GM19452 (cell line): ENCODE data around the gene SHROOM3.

Experiments
- ATAC-seq: cut with Tn5 transposase; IDR thresholded peaks from one replicate; pipeline ENCODE4 v1.9.1; 2021; ENCODE audit not compliant: unreplicated experiment

Gene SHROOM3

DNA sequence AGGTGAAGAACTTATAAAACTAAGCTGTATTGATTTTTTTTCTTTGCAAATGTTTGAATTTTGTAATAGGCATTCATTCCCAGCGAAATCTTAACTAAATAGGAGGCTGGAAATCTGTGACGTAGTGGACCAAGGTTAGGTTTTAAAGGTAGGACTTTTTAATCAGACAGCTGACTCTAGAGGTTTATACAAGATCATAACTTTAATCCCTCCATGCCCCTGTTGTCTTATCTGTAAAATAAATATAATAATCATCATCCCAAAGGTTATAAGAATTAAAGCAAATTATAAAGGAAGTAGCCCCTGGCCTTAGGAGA is 101.3 kb downstream of the SHROOM3 start:
- no peak for ATAC-seq

DNA sequence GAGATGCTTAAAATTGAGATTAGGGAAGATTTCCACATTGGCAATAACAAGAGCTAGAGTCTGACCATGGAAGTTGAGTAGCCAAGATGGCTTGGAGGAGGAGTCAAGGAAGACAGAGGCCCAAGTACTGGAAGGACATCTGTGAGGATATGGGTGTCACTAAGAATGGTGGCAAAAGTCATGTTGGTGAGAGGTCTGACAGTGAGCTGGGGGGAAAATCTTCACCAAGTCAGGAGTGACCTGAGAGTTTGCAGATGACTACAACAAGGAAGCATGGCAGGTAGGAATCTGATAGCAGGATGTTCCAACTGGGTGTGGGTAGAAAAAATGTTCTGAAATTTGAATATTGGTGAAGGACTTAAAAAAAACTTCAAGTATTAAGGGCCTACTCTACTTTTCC is 103.3 kb downstream of the SHROOM3 start:
- no peak for ATAC-seq

DNA sequence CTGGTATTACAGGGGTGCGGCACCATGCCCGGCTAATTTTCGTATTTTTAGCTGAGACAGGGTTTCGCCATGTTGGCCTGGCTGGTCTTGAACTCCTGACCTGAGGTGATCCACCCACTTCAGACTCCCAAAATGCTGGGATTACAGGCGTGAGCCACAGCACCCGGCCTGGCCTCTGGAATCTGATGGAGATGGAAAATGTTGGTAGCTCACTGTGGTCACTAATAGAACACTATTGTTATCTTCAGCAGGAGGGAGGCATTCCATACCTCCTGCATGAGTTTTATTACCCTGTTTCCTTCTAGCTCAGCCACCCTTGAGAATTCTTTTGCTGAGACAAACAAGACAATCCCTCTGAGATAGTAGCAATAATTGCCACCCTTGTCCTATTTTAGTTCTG is 105.0 kb downstream of the SHROOM3 start:
- ATAC-seq = no peak

- ATAC-seq = no peak
Measured at GRCh38 chr4:76540486-76540885, 105.5 kb downstream of the SHROOM3 start.

DNA sequence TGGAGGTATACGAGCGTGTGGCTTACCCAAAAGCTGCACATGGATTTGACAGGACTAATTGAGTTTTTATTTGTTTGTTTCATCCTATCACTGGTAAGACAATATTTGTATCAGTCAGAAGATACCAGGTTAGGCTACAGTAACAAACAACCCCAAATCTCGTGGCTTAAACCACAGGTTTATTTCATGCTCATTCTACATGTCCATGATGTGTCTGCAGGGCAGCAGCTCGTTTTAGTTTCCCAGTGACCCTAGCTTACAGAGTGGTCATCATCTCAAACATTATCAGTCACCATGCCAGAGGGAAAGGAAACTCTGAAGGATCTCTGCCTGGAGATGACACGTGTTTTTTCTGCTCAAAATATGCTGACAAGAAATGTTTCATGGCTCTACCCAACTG is 108.3 kb downstream of the SHROOM3 start:
- ATAC-seq = no peak

- ATAC-seq = no peak
Measured at GRCh38 chr4:76544725-76545124, 109.7 kb downstream of the SHROOM3 start.

DNA sequence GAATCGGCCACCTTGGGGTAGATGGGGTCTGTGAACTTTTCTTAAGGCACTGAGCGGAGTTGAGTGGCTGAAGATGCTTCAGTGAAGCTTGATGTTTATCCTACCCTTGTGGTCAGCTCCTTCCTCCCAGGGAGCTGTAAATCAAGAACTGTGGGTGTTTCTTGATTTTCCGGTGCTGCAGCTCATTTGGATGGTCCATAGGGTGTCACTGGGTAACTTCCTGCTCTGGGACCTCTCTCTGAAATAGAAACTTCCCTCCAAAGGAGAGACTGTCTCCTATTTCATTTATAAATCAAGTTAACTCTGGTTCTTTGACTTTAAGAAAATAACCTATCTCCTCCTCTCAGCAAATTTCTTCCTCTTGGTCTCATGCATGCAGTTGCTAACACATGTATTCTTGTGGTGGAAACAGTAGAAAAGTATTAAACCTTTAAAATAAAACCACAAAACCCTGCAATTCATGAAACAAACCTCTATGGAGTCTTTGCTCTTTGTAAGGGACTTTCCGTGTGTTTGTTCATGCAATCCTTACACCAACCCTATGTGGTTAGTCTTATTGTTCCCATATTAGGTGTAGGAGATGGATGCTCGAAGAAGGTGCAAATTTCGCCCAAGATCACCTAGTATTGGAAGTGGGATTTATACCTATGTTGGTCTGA is 110.3 kb downstream of the SHROOM3 start:
- ATAC-seq = no peak

GRCh38 chr4:76546327-76546726 is 111.3 kb downstream of the SHROOM3 start:
- ATAC-seq = no peak

DNA sequence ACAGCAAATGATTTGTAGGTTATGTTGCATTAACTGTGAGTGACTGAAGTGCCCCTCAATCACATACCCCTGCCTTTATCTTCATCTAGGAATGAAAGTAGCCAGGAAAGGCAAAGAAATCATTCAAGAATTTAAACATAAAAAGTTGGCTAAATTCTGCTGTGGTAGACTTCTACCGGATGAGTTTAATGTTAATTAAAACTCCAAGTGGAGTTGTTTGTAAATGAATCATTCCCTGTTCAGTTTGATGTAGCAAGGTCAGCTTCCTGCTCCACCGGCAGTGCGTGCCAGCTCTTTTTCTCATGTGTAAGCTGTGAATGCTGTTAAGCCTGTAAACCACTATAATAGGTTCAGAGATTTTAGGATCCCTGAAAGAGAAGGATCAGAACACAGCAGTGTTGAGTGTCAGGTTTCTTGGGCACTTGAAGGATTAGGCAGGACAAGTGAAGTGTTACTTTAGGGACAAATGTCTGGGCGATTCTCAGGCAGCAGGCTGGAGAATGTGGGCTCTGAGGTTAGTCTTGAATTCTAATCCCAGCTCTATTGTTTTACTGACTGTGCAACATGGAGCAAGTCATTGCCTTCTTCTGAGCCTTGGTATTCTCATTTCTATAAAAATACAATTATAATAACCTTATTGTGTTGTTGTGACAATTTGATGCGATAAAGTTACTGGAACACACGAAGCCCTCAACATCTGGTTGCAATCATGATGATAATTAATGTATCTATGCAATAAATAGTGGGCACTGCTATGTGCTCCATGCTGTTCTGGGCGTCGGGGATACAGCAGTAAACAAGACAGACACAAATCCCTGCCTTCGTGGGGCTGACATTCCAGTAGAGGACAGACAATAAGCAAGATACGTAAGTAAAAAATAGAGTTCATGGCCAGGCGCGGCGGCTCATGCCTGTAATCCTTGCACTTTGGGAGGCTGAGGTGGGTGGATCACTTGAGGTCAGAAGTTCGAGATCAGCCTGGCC is 112.0 kb downstream of the SHROOM3 start:
- no peak for ATAC-seq

DNA sequence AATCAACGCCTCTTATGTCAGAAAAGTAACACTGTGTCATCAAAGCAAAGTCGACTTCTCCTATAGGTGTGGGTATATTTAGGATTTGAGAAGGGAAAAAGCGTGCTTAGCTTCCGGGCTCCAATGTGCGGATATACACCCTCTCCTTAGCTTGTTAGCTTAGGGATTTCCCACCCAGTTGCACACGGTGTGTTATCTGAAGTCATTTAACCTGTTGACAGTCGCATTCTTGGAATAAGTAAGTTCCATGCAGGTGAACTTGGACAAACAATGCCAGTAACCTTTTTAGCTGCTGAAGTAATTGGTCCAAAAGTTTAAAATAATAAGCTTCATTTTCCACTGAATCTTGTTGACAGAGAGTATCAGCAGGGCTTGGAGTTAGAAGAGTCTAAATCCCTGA is 113.7 kb downstream of the SHROOM3 start:
- no peak for ATAC-seq

DNA sequence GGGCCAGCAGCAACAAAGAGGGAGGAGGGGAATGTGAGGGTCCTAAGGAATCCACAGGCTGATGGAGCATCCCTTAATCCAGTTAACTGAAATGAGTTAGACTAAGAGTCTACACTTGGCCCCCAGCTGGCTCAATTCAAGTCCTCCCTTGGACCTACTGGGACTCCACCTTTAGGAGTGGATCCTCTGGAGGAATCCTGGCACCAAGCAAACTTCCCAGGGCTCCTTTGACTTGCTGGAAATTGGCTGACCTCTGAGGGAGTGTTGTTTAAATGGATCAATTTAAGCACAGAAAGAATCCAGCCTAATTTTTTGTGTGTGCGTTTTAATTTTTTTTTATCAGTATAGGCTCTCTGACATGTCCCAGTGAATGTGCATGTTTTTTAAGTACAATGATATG is 114.7 kb downstream of the SHROOM3 start:
- no peak for ATAC-seq

GRCh38 chr4:76550966-76551780 is 116.1 kb downstream of the SHROOM3 start:
- ATAC-seq = no peak

DNA sequence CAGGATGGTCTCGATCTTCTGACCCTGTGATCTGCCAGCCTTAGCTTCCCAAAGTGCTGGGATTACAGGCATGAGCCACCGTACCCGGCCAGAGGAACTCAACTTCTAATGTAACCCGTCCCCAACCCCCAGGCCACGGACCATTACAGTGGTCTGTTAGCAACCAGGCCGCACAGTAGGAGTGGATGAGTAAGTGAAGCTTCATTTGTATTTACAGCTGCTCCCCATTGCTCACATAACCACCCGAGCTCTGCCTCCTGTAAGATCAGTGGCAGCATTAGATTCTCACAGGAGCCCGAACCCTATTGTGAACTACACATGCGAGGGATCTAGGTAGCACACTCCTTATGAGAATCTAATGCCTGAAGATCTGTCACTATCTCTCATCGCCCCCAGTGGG is 119.6 kb downstream of the SHROOM3 start:
- ATAC-seq = no peak

GRCh38 chr4:76556452-76556851 is 121.4 kb downstream of the SHROOM3 start:
- no peak for ATAC-seq

DNA sequence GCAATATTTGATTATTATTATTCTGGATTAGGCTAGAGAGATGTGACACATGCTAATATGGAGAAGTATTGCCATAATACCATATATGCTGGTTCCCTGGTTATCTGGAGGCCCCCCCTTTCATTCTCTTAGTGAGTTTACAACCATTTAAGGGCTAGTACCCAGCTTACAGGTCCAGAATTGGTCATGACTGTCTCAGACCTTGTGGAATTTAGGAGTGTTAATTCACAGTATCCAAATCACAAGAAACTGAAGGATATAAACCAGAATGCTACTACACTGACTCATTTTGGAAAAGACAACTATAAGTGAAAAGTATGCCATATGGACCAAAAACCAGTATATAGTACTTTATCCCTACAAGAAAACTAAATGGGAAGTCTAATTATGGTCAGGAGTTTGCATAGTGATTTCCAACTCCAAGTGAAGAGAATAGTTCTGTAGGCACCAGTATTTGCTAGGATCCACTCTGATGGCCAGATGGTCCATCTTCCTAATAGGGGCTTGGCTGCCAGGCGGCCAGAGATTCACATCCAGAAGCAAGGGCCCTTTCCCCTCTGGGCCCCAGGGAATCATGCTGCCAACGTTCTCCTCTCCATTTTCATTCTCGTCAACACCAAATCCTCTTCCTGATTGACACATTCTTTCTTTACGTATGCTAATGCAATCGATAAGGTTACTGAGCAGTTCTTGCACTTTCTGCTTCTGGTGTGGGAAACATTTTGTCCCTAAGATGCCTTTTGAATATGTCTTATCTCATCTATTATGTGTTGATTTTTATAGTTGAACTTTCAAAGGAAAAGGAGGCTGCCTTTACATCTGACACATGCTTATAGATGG is 123.6 kb downstream of the SHROOM3 start:
- ATAC-seq = no peak

- ATAC-seq = no peak
Measured at GRCh38 chr4:76559236-76560071, 124.4 kb downstream of the SHROOM3 start.

DNA sequence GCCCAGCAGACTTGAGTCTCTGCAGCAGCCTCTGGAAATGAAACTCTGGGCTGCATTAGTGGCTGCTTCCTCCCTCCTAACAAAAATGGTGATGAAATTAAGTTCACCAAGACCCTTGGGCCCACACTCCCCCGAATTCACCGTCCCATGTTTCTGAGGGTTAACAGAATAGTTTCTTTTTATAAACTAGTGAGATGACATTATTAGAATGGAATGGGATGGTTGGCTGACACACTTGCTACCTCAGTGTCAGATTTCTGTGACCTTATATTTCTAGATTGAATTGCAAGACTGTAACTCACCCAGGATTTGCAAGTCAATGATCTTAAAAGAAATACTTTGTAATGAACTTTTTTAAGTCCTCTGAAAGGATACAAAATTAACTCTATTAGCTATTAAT is 127.1 kb downstream of the SHROOM3 start:
- no peak for ATAC-seq

GRCh38 chr4:76562836-76563453 is 127.9 kb downstream of the SHROOM3 start:
- no peak for ATAC-seq

GRCh38 chr4:76563454-76564122 is 128.6 kb downstream of the SHROOM3 start:
- ATAC-seq = no peak
